Stomach smooth muscle (tissue), 2 donors: ENCODE data around the gene FBXL17.

Source experiments
- H3K27ac ChIP-seq: one replicate; pipeline ENCODE4 v1.7.0; 2013; ENCODE audit warnings: mild to moderate bottlenecking, low read length, inconsistent platforms
- H3K27me3 ChIP-seq, 2 donors: one replicate each; pipeline ENCODE4 v1.7.0; 2013; ENCODE audit warnings: low read length in 2 of 2; ENCODE audit not compliant: insufficient read depth in 2 of 2, control insufficient read depth in 1 of 2
- H3K36me3 ChIP-seq, 2 donors: one replicate each; pipeline ENCODE4 v1.7.0; 2013; ENCODE audit warnings: low read length in 2 of 2; ENCODE audit not compliant: control insufficient read depth in 2 of 2, insufficient read depth in 2 of 2
- H3K4me1 ChIP-seq: one replicate; pipeline ENCODE4 v1.7.0; 2013; ENCODE audit warnings: low read length; ENCODE audit not compliant: control insufficient read depth, insufficient read depth
- H3K4me3 ChIP-seq, 2 donors: one replicate each; pipeline ENCODE4 v1.7.0; 2013; ENCODE audit warnings: low read length in 2 of 2
- H3K9ac ChIP-seq, 2 donors: one replicate each; pipeline ENCODE4 v1.7.0; 2013; ENCODE audit warnings: low read length in 2 of 2, mild to moderate bottlenecking in 1 of 2
- H3K9me3 ChIP-seq, 2 donors: one replicate each; pipeline ENCODE4 v1.7.0; 2013; ENCODE audit warnings: low read length in 2 of 2; ENCODE audit not compliant: control insufficient read depth in 2 of 2
- donor health status: healthy.
- donor health status: Pancreatic carcinoma.

Gene FBXL17

GRCh38 chr5:108094800-108095199, 287.1 kb downstream of the FBXL17 start:
- H3K36me3 ChIP-seq: no peaks in the 10 kb centered on the region
- no peaks in the 10 kb centered on the region for H3K9me3 ChIP-seq

GRCh38 chr5:108093186-108093585, 288.7 kb downstream of the FBXL17 start:
- Histone ChIP-seq H3K4me3 (no peak overlapping the region), H3K4me1 (no peaks in the 10 kb centered on the region), H3K27ac (no peak overlapping the region), H3K9ac (no peak overlapping the region), H3K9me3 (no peaks in the 10 kb centered on the region), H3K36me3 (no peaks in the 10 kb centered on the region), H3K27me3 (no peaks in the 10 kb centered on the region)

More at GRCh38 chr5:108094800-108095199, 287.1 kb downstream of the FBXL17 start:
- Histone ChIP-seq H3K4me3 (no peak overlapping the region), H3K4me1 (no peaks in the 10 kb centered on the region), H3K27ac (no peak overlapping the region), H3K9ac (no peak overlapping the region), H3K27me3 (no peaks in the 10 kb centered on the region)

- H3K27me3 ChIP-seq: no peaks in the 10 kb centered on the region
- no peaks in the 10 kb centered on the region for H3K36me3 ChIP-seq
- H3K9me3 ChIP-seq: no peaks in the 10 kb centered on the region
- H3K4me3 ChIP-seq: no peak overlapping the region
- H3K27ac ChIP-seq: no peak overlapping the region
- H3K9ac ChIP-seq: no peak overlapping the region
- no peaks in the 10 kb centered on the region for H3K4me1 ChIP-seq
Measured at GRCh38 chr5:108090946-108091345, 291.0 kb downstream of the FBXL17 start.

- Histone ChIP-seq H3K4me1 (no peaks in the 10 kb centered on the region), H3K27me3 (no peaks in the 10 kb centered on the region), H3K9ac (no peak overlapping the region), H3K4me3 (no peak overlapping the region), H3K9me3 (no peaks in the 10 kb centered on the region), H3K36me3 (no peaks in the 10 kb centered on the region), H3K27ac (no peak overlapping the region)
Measured at GRCh38 chr5:108084105-108084504, 297.8 kb downstream of the FBXL17 start.

- H3K27me3 ChIP-seq: no peaks in the 10 kb centered on the region
- no peaks in the 10 kb centered on the region for H3K36me3 ChIP-seq
- no peak overlapping the region for H3K27ac ChIP-seq
- no peak overlapping the region for H3K9ac ChIP-seq
- H3K9me3 ChIP-seq: no peaks in the 10 kb centered on the region
- H3K4me3 ChIP-seq: no peak overlapping the region
- no peaks in the 10 kb centered on the region for H3K4me1 ChIP-seq
Measured at GRCh38 chr5:108083232-108083631, 298.7 kb downstream of the FBXL17 start.

- Histone ChIP-seq H3K4me1 (no peaks in the 10 kb centered on the region), H3K36me3 (no peaks in the 10 kb centered on the region), H3K9me3 (no peaks in the 10 kb centered on the region), H3K4me3 (no peak overlapping the region), H3K27ac (no peak overlapping the region), H3K9ac (no peak overlapping the region), H3K27me3 (no peaks in the 10 kb centered on the region)
Measured at GRCh38 chr5:108081707-108082106, 300.2 kb downstream of the FBXL17 start.

GRCh38 chr5:108079753-108080152, 302.1 kb downstream of the FBXL17 start:
- H3K9ac ChIP-seq: no peak overlapping the region

GRCh38 chr5:108078882-108079281, 303.0 kb downstream of the FBXL17 start:
- H3K9ac ChIP-seq: no peak overlapping the region
- H3K4me1 ChIP-seq: no peaks in the 10 kb centered on the region
- H3K27ac ChIP-seq: no peak overlapping the region
- no peak overlapping the region for H3K4me3 ChIP-seq
- H3K27me3 ChIP-seq: no peaks in the 10 kb centered on the region
- no peaks in the 10 kb centered on the region for H3K9me3 ChIP-seq
- H3K36me3 ChIP-seq: no peaks in the 10 kb centered on the region

More at GRCh38 chr5:108079753-108080152, 302.1 kb downstream of the FBXL17 start:
- Histone ChIP-seq H3K27me3 (no peaks in the 10 kb centered on the region), H3K36me3 (no peaks in the 10 kb centered on the region), H3K27ac (no peak overlapping the region), H3K4me1 (no peaks in the 10 kb centered on the region), H3K4me3 (no peak overlapping the region), H3K9me3 (no peaks in the 10 kb centered on the region)

GRCh38 chr5:108078345-108078744, 303.6 kb downstream of the FBXL17 start:
- H3K4me3 ChIP-seq: no peak overlapping the region
- H3K36me3 ChIP-seq: no peaks in the 10 kb centered on the region
- H3K9ac ChIP-seq: no peak overlapping the region

GRCh38 chr5:108074626-108075025, 307.3 kb downstream of the FBXL17 start:
- Histone ChIP-seq H3K27me3 (no peaks in the 10 kb centered on the region), H3K27ac (no peak overlapping the region), H3K4me1 (no peaks in the 10 kb centered on the region), H3K9ac (no peak overlapping the region), H3K4me3 (no peak overlapping the region), H3K9me3 (no peaks in the 10 kb centered on the region), H3K36me3 (no peaks in the 10 kb centered on the region)

More at GRCh38 chr5:108078345-108078744, 303.6 kb downstream of the FBXL17 start:
- H3K9me3 ChIP-seq: no peaks in the 10 kb centered on the region
- no peak overlapping the region for H3K27ac ChIP-seq
- no peaks in the 10 kb centered on the region for H3K4me1 ChIP-seq
- no peaks in the 10 kb centered on the region for H3K27me3 ChIP-seq

GRCh38 chr5:108064302-108064701, 317.6 kb downstream of the FBXL17 start:
- Histone ChIP-seq H3K27ac (no peak overlapping the region), H3K4me1 (no peaks in the 10 kb centered on the region), H3K9ac (no peak overlapping the region), H3K27me3 (no peaks in the 10 kb centered on the region), H3K9me3 (no peaks in the 10 kb centered on the region), H3K36me3 (no peaks in the 10 kb centered on the region), H3K4me3 (no peak overlapping the region)
